DOHH2 (cell line): ENCODE data around the gene ALOX5.

Experiments used
- H3F3A ChIP-seq: fragments of 200-600 bp; sonication (generic), shearing (Covaris generic); 2 replicates; pipeline ENCODE4 v1.6.0; 2016; ENCODE audit warnings: antibody characterized with exemption, mild to moderate bottlenecking; ENCODE audit not compliant: control insufficient read depth, insufficient read depth
- H3K27ac ChIP-seq: fragments of 200-600 bp; sonication (generic); 2 replicates; pipeline ENCODE4 v1.5.1; 2014; ENCODE audit warnings: low read depth, mild to moderate bottlenecking, low read length, moderate library complexity
- H3K27me3 ChIP-seq: fragments of 200-600 bp; sonication (generic); 2 replicates; pipeline ENCODE4 v1.6.1; 2014; ENCODE audit warnings: mild to moderate bottlenecking, low read length, mixed read lengths; ENCODE audit not compliant: control insufficient read depth
- H3K36me3 ChIP-seq: fragments of 200-600 bp; sonication (generic); 2 replicates; pipeline ENCODE4 v1.6.1; 2014; ENCODE audit warnings: mild to moderate bottlenecking, low read length, moderate library complexity, mixed read lengths; ENCODE audit not compliant: control insufficient read depth
- H3K4me1 ChIP-seq: fragments of 200-600 bp; sonication (generic); 2 replicates; pipeline ENCODE4 v1.6.1; 2014; ENCODE audit warnings: mild to moderate bottlenecking, low read length, mixed read lengths; ENCODE audit not compliant: control insufficient read depth
- H3K4me2 ChIP-seq: fragments of 200-600 bp; sonication (generic); 2 replicates; pipeline ENCODE4 v1.6.0; 2014; ENCODE audit warnings: mild to moderate bottlenecking, low read length, moderate library complexity
- H3K4me3 ChIP-seq: fragments of 200-600 bp; sonication (generic); 2 replicates; pipeline ENCODE4 v1.5.1; 2014; ENCODE audit warnings: mild to moderate bottlenecking, low read length, mixed read lengths
- H3K79me2 ChIP-seq: fragments of 200-600 bp; sonication (generic); 2 replicates; pipeline ENCODE4 v1.6.1; 2014; ENCODE audit warnings: mild to moderate bottlenecking, low read length, mixed read lengths; ENCODE audit not compliant: control insufficient read depth
- H3K9me2 ChIP-seq: fragments of 200-600 bp; sonication (generic); replicated peaks from 2 replicates; pipeline ENCODE4 v1.6.1; 2014; ENCODE audit warnings: mild to moderate bottlenecking, low read length, mixed read lengths; ENCODE audit not compliant: control insufficient read depth
- H3K9me3 ChIP-seq: fragments of 200-600 bp; sonication (generic); 2 replicates; pipeline ENCODE4 v1.6.1; 2014; ENCODE audit warnings: antibody characterized with exemption, low read length, mixed read lengths; ENCODE audit not compliant: control insufficient read depth, insufficient read depth
- H4K20me1 ChIP-seq: fragments of 200-600 bp; sonication (generic); 2 replicates; pipeline ENCODE4 v1.6.0; 2014; ENCODE audit warnings: low read depth, mild to moderate bottlenecking, antibody characterized with exemption, low read length, moderate library complexity; ENCODE audit not compliant: control insufficient read depth, insufficient read depth
- EZH2phosphoT487 ChIP-seq: fragments of 200-600 bp; sonication (generic); IDR thresholded peaks from 2 replicates; pipeline ENCODE4 v1.6.1; 2017; ENCODE audit warnings: borderline replicate concordance, mild to moderate bottlenecking, antibody characterized with exemption, low read length, moderate library complexity, mixed read lengths
- TF ChIP-seq, protein P1 (sequence below): fragments of 200-600 bp; sonication (generic); IDR thresholded peaks from one replicate; pipeline ENCODE4 v1.5.1; 2014; ENCODE audit warnings: antibody characterized with exemption, mild to moderate bottlenecking, low read depth, low read length; ENCODE audit not compliant: poor library complexity, severe bottlenecking

ALOX5 gene

DNA sequence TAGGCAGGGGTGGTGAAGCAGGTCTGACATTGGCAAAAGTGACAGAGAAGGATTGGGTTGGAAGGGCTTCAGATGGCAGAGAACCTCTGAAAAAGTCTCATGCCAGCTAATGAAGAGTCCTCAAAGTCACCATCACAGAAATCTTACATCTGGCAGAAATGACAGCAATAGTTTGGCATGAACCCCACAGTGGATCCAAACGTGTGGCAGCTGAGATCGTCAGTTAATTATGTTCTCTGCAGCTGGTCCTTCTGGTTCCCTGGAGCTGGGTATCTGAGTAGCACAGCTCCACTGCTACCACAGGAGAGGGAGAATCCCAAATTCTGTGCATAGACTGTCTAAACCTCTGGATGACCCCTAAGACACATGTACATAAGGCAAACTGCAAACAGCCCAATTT is 73.4 kb downstream of the ALOX5 start:
- H3K27ac ChIP-seq = no peak overlapping the region
- H3K36me3 ChIP-seq = peaks cover 29% of the 10 kb centered on the region
- no peak overlapping the region for H3K4me3 ChIP-seq
- TF ChIP-seq, protein P1, sequence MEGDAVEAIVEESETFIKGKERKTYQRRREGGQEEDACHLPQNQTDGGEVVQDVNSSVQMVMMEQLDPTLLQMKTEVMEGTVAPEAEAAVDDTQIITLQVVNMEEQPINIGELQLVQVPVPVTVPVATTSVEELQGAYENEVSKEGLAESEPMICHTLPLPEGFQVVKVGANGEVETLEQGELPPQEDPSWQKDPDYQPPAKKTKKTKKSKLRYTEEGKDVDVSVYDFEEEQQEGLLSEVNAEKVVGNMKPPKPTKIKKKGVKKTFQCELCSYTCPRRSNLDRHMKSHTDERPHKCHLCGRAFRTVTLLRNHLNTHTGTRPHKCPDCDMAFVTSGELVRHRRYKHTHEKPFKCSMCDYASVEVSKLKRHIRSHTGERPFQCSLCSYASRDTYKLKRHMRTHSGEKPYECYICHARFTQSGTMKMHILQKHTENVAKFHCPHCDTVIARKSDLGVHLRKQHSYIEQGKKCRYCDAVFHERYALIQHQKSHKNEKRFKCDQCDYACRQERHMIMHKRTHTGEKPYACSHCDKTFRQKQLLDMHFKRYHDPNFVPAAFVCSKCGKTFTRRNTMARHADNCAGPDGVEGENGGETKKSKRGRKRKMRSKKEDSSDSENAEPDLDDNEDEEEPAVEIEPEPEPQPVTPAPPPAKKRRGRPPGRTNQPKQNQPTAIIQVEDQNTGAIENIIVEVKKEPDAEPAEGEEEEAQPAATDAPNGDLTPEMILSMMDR = no peak
- no peak for TF ChIP-seq EZH2phosphoT487
- peaks cover 13% of the 10 kb centered on the region for H3F3A ChIP-seq
- H3K4me1 ChIP-seq = peaks cover 6% of the 10 kb centered on the region; the same call in 1 of the 2 replicates
- H3K4me2 ChIP-seq = no peak overlapping the region
- H4K20me1 ChIP-seq = no peaks in the 10 kb centered on the region
- no peaks in the 10 kb centered on the region for H3K79me2 ChIP-seq
- no peaks in the 10 kb centered on the region for H3K9me2 ChIP-seq
- H3K9me3 ChIP-seq = no peaks in the 10 kb centered on the region
- H3K27me3 ChIP-seq = no peaks in the 10 kb centered on the region

DNA sequence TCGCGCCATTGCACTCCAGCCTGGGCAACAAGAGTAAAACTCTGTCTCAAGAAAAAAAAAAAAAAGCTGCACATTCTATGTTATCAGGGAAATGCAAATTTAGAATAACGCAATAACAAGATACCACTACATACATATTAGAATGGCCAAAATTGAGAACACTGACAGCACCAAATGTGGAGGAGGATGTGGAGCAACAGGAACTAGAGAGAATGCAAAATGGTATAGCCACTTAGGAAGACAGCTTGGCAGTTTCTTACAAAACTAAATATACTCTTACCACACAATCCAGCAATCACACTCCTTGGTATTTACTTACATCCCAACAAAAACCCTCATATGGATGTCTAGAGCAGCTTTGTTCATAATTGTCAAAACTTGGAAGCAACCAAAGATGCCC is 76.8 kb downstream of the ALOX5 start:
- no peaks in the 10 kb centered on the region for H4K20me1 ChIP-seq
- H3F3A ChIP-seq = peaks cover 13% of the 10 kb centered on the region
- no peaks in the 10 kb centered on the region for H3K36me3 ChIP-seq
- TF ChIP-seq, protein P1 = no peak
- TF ChIP-seq EZH2phosphoT487 = no peak
- no peaks in the 10 kb centered on the region for H3K9me3 ChIP-seq
- H3K9me2 ChIP-seq = no peaks in the 10 kb centered on the region
- H3K4me3 ChIP-seq = no peak overlapping the region
- H3K4me2 ChIP-seq = no peak overlapping the region
- H3K4me1 ChIP-seq = peaks cover 15% of the 10 kb centered on the region
- no peaks in the 10 kb centered on the region for H3K27me3 ChIP-seq
- no peak overlapping the region for H3K27ac ChIP-seq
- H3K79me2 ChIP-seq = no peaks in the 10 kb centered on the region

GRCh38 chr10:45451407-45451806 is 77.4 kb downstream of the ALOX5 start:
- Histone ChIP-seq H3K79me2 (no peaks in the 10 kb centered on the region), H3K9me2 (no peaks in the 10 kb centered on the region), H3K4me2 (no peak overlapping the region), H3K4me1 (peaks cover 15% of the 10 kb centered on the region), H3K27me3 (no peaks in the 10 kb centered on the region), H3K27ac (no peak overlapping the region), H4K20me1 (no peaks in the 10 kb centered on the region), H3K9me3 (no peaks in the 10 kb centered on the region), H3F3A (peaks cover 13% of the 10 kb centered on the region), H3K4me3 (no peak overlapping the region), H3K36me3 (no peaks in the 10 kb centered on the region; the same call in 1 of the 2 replicates)
- TF ChIP-seq, protein P1 = no peak
- TF ChIP-seq EZH2phosphoT487 = no peak
